NCI-H446 treated with DMSO at 0.1 percent for 48 hours (cell line): ENCODE measurements around the gene ORM2.
"Not testable (repeated sequence)": the region's sequence is repeated elsewhere in the genome, so short reads cannot be mapped to it uniquely, and the experiment has no call there.

Experiments
- DNase-seq: peaks from one replicate; lab custom pipeline; 2025; lab: John Stamatoyannopoulos, UW

ORM2 gene

GRCh38 chr9:114332474-114333040 lies 2.9 kb downstream of the ORM2 start:
- DNase-seq = not testable (repeated sequence)

GRCh38 chr9:114333718-114334117 lies 4.0 kb downstream of the ORM2 start:
- not testable (repeated sequence) for DNase-seq

- DNase-seq = no peak
Measured at GRCh38 chr9:114334490-114334889, 4.8 kb downstream of the ORM2 start.

- no peak for DNase-seq
Measured at GRCh38 chr9:114335745-114336144, 6.1 kb downstream of the ORM2 start.

DNA sequence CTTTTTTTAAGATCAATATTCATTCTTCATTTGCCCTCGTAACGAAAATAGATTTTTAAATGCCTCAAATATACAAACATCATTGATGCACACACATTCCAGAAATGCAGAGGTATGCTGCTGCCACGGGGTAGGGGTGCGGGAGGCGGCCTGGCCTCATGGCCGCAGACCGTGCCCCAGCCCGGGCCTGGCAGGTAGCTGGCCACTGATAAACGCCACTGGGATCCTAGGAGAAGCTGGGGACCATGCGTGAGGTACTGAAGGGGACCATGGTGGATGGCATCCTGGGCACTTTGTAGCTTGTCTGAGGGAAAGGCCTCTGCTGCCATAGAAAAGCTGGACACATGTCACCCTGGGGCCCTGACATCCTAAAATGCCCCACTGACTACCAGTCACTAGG lies 6.5 kb downstream of the ORM2 start:
- DNase-seq = no peak

GRCh38 chr9:114336699-114337395 lies 7.2 kb downstream of the ORM2 start:
- no peak for DNase-seq

- DNase-seq = no peak
Measured at GRCh38 chr9:114338187-114338586, 8.5 kb downstream of the ORM2 start.

GRCh38 chr9:114339130-114339908 lies 9.7 kb downstream of the ORM2 start:
- DNase-seq = no peak

DNA sequence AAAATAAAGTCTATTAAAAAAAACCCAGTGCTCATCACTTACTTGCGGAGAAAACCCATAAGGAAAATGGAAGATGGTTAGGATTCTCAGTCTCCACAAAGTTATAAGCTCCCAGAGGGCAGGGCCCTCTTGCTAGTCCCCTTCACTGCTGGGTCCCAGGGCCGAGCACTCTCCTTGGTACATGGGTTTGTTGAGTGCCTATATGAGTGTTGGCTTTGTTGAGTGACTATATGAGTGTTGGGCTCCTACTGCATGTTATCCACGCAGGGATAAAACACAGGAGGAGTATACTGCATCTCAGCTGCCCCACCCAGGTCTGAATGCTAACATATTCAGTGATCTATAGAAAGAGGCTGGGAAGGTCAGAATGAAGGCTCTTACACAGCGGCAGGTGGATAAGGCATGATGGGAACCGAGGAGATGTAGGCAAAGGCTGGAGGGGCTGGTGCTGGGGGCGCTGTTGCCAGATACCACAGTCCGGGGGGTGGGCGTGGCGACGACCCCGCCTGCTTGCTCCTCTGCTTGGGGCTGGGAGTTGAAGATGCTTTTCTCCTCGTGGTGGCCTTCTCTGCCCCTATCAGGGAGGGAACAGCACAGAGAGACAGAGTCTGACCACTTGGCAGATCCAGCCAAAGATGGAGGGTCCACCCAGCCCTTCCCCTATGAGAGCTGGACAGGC lies 11.6 kb downstream of the ORM2 start:
- DNase-seq = no peak

DNA sequence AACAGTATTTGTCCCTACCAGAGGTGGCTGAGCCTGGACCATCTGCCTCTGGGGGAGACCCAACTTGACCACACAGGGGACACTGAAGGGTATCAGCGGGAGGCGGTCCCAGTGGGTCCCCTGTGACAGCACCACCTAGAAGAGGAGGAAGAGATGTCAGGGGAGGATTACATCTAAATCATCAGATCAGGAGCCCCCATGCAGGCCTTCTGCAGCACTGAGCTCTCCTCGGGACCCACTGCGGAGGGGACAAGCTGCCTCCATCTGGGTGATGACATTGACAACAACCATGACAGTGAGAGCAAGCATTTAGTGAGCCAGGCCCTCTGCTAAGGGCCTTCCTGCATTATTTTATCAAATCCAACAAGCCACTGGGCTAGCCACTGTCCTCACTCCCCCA lies 12.3 kb downstream of the ORM2 start:
- no peak for DNase-seq

GRCh38 chr9:114342755-114343440 lies 13.2 kb downstream of the ORM2 start:
- no peak for DNase-seq

DNA sequence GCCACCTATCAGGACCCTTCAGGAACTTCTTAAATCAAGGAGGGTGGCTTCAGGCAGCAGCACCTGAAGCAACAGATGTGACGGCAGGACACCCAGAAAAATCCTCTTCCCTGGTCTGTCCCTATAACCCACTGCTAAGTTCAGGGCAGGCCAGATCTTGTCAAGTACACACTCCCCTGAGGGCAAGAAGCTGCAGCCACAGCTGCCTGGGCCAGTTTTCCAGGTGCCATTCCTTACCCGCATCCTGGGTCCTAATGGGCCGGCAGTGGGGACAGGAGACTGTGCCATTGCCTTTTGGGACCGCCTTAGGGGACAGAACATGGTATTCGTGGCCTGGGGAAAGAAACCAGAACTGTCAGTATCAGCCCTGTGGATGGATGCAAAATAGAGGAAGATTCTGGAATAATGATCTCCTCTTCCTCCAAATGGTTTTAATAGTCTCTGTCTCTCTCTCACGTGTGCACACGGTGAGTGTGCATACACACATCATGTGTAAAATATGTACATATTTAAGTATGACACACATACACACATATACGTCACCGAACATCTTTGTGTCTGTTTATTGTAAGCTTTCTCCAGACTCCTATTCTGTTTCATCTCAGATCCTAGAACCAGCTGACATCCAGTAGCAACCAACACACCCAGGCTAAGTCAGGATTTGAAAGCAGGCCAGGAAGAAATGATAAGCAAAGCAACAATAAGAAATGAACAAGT lies 14.0 kb downstream of the ORM2 start:
- DNase-seq = no peak

- no peak for DNase-seq
Measured at GRCh38 chr9:114344188-114344566, 14.5 kb downstream of the ORM2 start.

DNA sequence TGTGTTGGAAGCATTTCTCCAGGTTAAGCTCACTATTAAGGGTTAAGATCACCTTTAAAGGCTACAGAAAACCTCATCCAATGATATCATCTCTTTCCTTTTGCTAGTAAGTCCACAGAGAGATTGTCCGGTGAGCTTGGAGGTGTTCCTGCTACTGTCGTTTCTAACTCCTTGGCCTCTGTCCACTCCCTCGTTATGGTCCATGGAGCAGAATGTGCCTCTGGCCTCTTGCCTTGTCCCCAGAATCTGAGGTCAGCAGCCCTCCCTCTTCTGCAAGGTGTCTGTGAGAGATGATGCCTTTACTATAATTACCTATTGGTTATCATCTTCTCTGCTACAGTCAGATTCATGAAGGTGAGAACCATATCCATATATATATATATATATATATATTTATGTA lies 15.0 kb downstream of the ORM2 start:
- DNase-seq = no peak

- no peak for DNase-seq
Measured at GRCh38 chr9:114345493-114346065, 15.9 kb downstream of the ORM2 start.

GRCh38 chr9:114346146-114346545 lies 16.5 kb downstream of the ORM2 start:
- no peak for DNase-seq

DNA sequence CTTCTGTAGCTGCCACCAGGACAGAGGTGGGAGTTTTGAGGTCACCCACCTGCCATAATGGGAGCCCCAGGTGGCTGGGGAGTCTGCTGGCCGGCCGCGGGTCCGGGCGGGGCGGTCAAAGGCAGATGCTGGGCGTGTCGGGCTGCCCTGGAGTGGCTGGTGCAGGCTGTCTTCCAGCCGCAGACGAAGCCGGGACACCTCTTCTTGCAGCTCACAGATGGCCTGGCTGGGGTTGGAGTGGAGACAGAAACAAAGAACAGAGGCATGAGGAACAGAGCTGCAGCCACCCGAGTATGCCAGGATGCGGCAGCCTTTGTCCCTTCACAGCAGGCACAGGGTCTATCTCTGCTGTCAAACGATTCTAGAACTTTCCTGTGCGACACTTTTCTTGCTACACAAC lies 18.0 kb downstream of the ORM2 start:
- no peak for DNase-seq

DNA sequence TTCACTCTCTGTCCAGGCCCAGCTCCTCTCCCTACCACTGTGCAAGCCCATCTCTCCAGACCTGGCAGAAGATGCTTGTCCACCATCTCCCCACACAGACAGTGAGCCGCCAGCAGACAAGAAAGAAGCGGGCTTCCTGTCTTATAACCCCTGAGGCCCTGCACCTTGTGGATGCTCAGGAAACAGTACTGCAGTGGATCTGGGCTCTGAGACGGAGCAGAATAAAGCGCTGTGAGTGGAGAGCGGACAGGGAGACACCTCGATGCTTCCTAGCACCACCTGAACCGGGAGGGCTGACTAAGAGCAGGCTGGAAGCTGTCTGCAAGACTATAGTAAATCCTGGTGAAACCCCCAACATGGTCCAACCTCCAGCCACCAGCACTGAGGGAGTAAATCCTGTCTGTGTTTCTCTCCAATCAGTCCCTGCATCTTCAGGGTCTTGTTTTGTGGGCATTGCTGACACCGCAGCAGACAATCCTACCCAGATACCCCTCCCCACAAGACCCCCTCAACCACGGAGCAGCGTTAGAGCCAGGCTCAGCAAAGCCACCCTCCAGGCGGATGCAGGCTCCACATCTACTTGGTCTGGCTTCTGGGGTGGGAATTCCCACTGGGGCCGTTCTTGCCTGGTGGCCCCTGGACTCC lies 18.7 kb downstream of the ORM2 start:
- DNase-seq = no peak

DNA sequence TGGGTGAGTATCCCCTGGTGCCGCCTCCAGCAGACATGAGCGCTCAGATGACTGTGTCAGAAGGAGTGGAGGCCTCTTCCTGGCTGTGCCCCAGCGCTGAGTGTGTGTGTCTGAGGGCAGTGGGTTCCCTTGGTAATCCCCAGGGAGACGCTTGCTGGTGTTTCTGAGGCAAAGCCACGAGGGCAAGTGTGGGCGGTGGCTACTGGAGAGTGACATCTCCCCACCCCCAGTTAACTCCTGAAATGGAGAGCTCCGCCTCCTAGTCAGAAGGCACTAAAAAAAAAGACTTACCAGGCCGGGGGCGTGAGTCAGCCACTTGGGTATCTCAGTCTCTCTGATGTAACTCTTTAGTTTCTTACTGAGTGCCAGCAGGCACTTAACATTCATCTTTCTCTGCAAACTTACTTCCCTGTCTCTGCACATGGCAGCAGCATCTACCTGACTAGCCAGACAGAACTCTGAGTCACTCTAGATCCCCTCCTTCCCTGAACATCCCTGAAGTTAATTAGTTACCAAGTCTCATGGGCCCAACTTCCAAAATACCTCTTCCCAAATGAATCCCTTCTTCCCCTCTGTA lies 19.3 kb downstream of the ORM2 start:
- DNase-seq = no peak
